ENCODE results near the gene USP43. TPM values are rescaled to one million over a fixed set of nuclear protein-coding genes. Genes with fewer than 3 reads are reported as not detected.

USP43 gene
- total and polyA plus RNA-seq, 2 donors (not counting 1 experiment from before 2014, with no cell fraction given), result 0.16 to 0.30 TPM

- WGBS (ENCODE audit: insufficient coverage), result 91% methylated on average over 12 of the region's 12 CpGs
- ChIA-PET POLR2A (no interaction called here), CTCF (interaction anchor here (0.6 to 1.4 kb wide), 3 partner anchors 9 to 887 kb away, joined by 3 to 7 read pairs (median 3); no protein-coding TSS in a partner anchor)
- Histone ChIP-seq H3K9ac (ENCODE audit: low read length) (no peak overlapping the region), H2AFZ (ENCODE audit: insufficient read depth, low read depth, low read length, poor library complexity, severe bottlenecking) (no peak overlapping the region), H4K20me1 (ENCODE audit: control insufficient read depth, insufficient read depth, low read length, poor library complexity, severe bottlenecking) (no peaks in the 10 kb centered on the region), H3K27ac (ENCODE audit: low read length in 2 of 2) (no peak overlapping the region), H3K9me3 (ENCODE audit: control extremely low read depth in 1 of 3, control insufficient read depth in 2 of 3, insufficient read depth in 1 of 3, low read length in 2 of 3) (peaks cover 0 to 5% (median 0%) of the 10 kb centered on the region in 3 donors), H3K4me2 (replicated peaks; ENCODE audit: low read depth, low read length, poor library complexity, severe bottlenecking) (no peak overlapping the region), H3K4me3 (ENCODE audit: control extremely low read depth in 1 of 5, extremely low read depth in 1 of 5, insufficient read depth in 1 of 5, low read depth in 2 of 5, low read length in 4 of 5) (no peak overlapping the region), H3K4me1 (ENCODE audit: control insufficient read depth in 2 of 2, insufficient read depth in 2 of 2, low read length in 2 of 2) (no peaks in the 10 kb centered on the region), H3K79me2 (ENCODE audit: control insufficient read depth, insufficient read depth, low read length) (no peaks in the 10 kb centered on the region), H3K27me3 (replicated peaks in 1 of 4; ENCODE audit: control extremely low read depth in 1 of 4, control insufficient read depth in 3 of 4, insufficient read depth in 4 of 4, low read length in 3 of 4) (no peaks in the 10 kb centered on the region), H3K36me3 (replicated peaks in 1 of 2; ENCODE audit: control extremely low read depth in 1 of 2, control insufficient read depth in 1 of 2, extremely low read depth in 1 of 2, insufficient read depth in 2 of 2, low read length in 1 of 2) (no peaks in the 10 kb centered on the region)
- peaks cover 5% of the 10 kb centered on the region for H3K27me3 Mint-ChIP-seq
- H3K9me3 Mint-ChIP-seq (ENCODE audit: insufficient read depth), result no peaks in the 10 kb centered on the region
- TF ChIP-seq, protein P1, sequence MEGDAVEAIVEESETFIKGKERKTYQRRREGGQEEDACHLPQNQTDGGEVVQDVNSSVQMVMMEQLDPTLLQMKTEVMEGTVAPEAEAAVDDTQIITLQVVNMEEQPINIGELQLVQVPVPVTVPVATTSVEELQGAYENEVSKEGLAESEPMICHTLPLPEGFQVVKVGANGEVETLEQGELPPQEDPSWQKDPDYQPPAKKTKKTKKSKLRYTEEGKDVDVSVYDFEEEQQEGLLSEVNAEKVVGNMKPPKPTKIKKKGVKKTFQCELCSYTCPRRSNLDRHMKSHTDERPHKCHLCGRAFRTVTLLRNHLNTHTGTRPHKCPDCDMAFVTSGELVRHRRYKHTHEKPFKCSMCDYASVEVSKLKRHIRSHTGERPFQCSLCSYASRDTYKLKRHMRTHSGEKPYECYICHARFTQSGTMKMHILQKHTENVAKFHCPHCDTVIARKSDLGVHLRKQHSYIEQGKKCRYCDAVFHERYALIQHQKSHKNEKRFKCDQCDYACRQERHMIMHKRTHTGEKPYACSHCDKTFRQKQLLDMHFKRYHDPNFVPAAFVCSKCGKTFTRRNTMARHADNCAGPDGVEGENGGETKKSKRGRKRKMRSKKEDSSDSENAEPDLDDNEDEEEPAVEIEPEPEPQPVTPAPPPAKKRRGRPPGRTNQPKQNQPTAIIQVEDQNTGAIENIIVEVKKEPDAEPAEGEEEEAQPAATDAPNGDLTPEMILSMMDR (IDR thresholded peaks at IDR 0.05), result no peak
- no peak for TF ChIP-seq EZH2 (IDR thresholded peaks at IDR 0.05; ENCODE audit: borderline replicate concordance, insufficient read depth, low read depth, low read length, poor library complexity, severe bottlenecking)
- DNase-seq (no peak), ATAC-seq (ENCODE audit: low read depth) (no peak)
- no peaks in the 10 kb centered on the region for H3K4me1 Mint-ChIP-seq
- H3K27ac Mint-ChIP-seq, result no peak overlapping the region
- intact Hi-C loops (cut with micrococcal nuclease), result no loop called here
- H3K4me3 Mint-ChIP-seq, result no peak overlapping the region
These were observed 83.2 kb downstream of the USP43 start for GRCh38 chr17:9728564-9728963.

DNA sequence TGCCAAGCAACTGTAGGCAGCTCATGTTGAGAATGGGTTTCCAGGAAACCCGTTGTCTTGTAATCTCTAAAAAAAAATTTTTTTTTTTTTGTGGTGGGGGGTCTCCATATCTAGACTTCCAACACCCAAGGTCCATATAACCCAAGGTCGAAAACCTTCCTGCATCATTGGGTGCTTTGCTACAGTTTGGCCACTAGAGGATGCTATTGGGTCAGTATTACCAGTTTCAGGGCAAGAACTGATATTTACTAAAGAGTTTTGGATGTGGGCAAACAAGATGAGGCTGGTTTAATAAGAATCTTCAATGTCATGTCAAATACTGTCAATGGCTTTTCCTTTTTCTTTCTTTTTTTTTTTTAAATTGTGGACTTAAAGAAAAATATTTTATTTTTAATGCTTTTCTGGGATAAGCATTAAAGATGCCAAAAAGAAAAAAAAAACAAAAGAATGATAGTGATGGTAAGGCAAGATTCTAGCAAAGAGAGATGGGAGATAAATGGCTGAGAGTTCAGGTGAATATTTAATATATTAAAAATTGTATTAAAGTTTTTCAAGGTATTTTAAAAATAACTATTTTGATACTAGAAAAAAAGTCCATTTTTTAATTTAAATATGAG is 83.8 kb downstream of the USP43 start:
- H3K9me3 ChIP-seq (ENCODE audit: control extremely low read depth in 1 of 3, control insufficient read depth in 2 of 3, insufficient read depth in 1 of 3, low read length in 2 of 3), result peaks cover 0 to 5% (median 0%) of the 10 kb centered on the region in 3 donors
- no peaks in the 10 kb centered on the region for H3K4me1 Mint-ChIP-seq
- H3K79me2 ChIP-seq (ENCODE audit: control insufficient read depth, insufficient read depth, low read length), result no peaks in the 10 kb centered on the region
- H3K27ac ChIP-seq (ENCODE audit: low read length in 2 of 2), result no peak overlapping the region
- TF ChIP-seq EZH2 (IDR thresholded peaks at IDR 0.05; ENCODE audit: borderline replicate concordance, insufficient read depth, low read depth, low read length, poor library complexity, severe bottlenecking), result no peak
- TF ChIP-seq, protein P1 (IDR thresholded peaks at IDR 0.05), result peak; percentile 89
- no peak for ATAC-seq (ENCODE audit: low read depth)
- intact Hi-C loops (cut with micrococcal nuclease), result no loop called here
- peaks cover 5% of the 10 kb centered on the region for H3K27me3 Mint-ChIP-seq
- peak; percentile 30 for DNase-seq
- no peak overlapping the region for H3K4me2 ChIP-seq (replicated peaks; ENCODE audit: low read depth, low read length, poor library complexity, severe bottlenecking)
- no peak overlapping the region for H3K4me3 ChIP-seq (ENCODE audit: control extremely low read depth in 1 of 5, extremely low read depth in 1 of 5, insufficient read depth in 1 of 5, low read depth in 2 of 5, low read length in 4 of 5)
- H3K36me3 ChIP-seq (replicated peaks in 1 of 2; ENCODE audit: control extremely low read depth in 1 of 2, control insufficient read depth in 1 of 2, extremely low read depth in 1 of 2, insufficient read depth in 2 of 2, low read length in 1 of 2), result no peaks in the 10 kb centered on the region
- H3K9me3 Mint-ChIP-seq (ENCODE audit: insufficient read depth), result no peaks in the 10 kb centered on the region
- ChIA-PET POLR2A (no interaction called here), CTCF (interaction anchor here (0.6 to 1.4 kb wide), 4 partner anchors 10 to 887 kb away, joined by 3 to 7 read pairs (median 3); no protein-coding TSS in a partner anchor)
- no CpG with 5 or more reads among the region's 2 CpGs for WGBS (ENCODE audit: insufficient coverage)
- no peak overlapping the region for H3K4me3 Mint-ChIP-seq
- H3K9ac ChIP-seq (ENCODE audit: low read length), result no peak overlapping the region
- H2AFZ ChIP-seq (ENCODE audit: insufficient read depth, low read depth, low read length, poor library complexity, severe bottlenecking), result no peak overlapping the region
- no peaks in the 10 kb centered on the region for H4K20me1 ChIP-seq (ENCODE audit: control insufficient read depth, insufficient read depth, low read length, poor library complexity, severe bottlenecking)
- H3K4me1 ChIP-seq (ENCODE audit: control insufficient read depth in 2 of 2, insufficient read depth in 2 of 2, low read length in 2 of 2), result no peaks in the 10 kb centered on the region
- no peaks in the 10 kb centered on the region for H3K27me3 ChIP-seq (replicated peaks in 1 of 4; ENCODE audit: control extremely low read depth in 1 of 4, control insufficient read depth in 3 of 4, insufficient read depth in 4 of 4, low read length in 3 of 4)
- no peak overlapping the region for H3K27ac Mint-ChIP-seq
